HepG2 (cell line): Measurements from ENCODE around the gene SMIM22. TPM values are rescaled to one million over a fixed set of nuclear protein-coding genes. Genes with fewer than 3 reads are reported as not detected.

Source experiments
- GZF1 ChIP-seq: sonication (generic); formaldehyde crosslinking; IDR thresholded peaks from 2 replicates; pipeline ENCODE4 v1.5.1; 2020; ENCODE audit warnings: mild to moderate bottlenecking, missing genetic modification reagents
- KDM3A ChIP-seq: IDR thresholded peaks from 2 replicates; pipeline ENCODE4 v1.6.1; 2018; ENCODE audit warnings: low read depth, missing compliant biosample characterization
- MED1 ChIP-seq: sonication (generic); formaldehyde crosslinking; IDR thresholded peaks from 2 replicates; pipeline ENCODE4 v1.4.0; 2020; ENCODE audit warnings: missing genetic modification reagents
- NR2F2 ChIP-seq: IDR thresholded peaks from 2 replicates; pipeline ENCODE4 v1.6.1; 2012; ENCODE audit warnings: low read depth, inconsistent platforms, borderline replicate concordance
- PTBP1 ChIP-seq: fragments of 200-400 bp; formaldehyde crosslinking; IDR thresholded peaks from 2 replicates; pipeline ENCODE4 v1.6.1; 2018; ENCODE audit warnings: low read length, low read depth; ENCODE audit not compliant: poor library complexity, severe bottlenecking
- RNF2 ChIP-seq: fragments of 450-650 bp; conservative IDR thresholded peaks from 2 replicates; pipeline ENCODE4 v1.6.1; 2016; ENCODE audit warnings: low read depth
- TAF15 ChIP-seq: fragments of 200-400 bp; formaldehyde crosslinking; IDR thresholded peaks from one replicate; pipeline ENCODE4 v1.6.1; 2018; ENCODE audit warnings: mild to moderate bottlenecking, low read depth, low read length; ENCODE audit not compliant: poor library complexity, severe bottlenecking
- ZC3H4 ChIP-seq: sonication (generic); formaldehyde crosslinking; IDR thresholded peaks from 2 replicates; pipeline ENCODE4 v1.4.0; 2020; ENCODE audit warnings: missing genetic modification reagents, borderline replicate concordance
- ZNF251 ChIP-seq: sonication (generic); formaldehyde crosslinking; IDR thresholded peaks from 2 replicates; pipeline ENCODE4 v1.9.0; 2021; ENCODE audit warnings: mild to moderate bottlenecking, missing genetic modification reagents
- ZNF329 ChIP-seq: sonication (generic); formaldehyde crosslinking; IDR thresholded peaks from 2 replicates; pipeline ENCODE4 v1.9.0; 2021; ENCODE audit warnings: low read depth, mild to moderate bottlenecking, missing genetic modification reagents
- ZNF558 ChIP-seq: sonication (generic); formaldehyde crosslinking; IDR thresholded peaks from 2 replicates; pipeline ENCODE4 v1.9.0; 2022; ENCODE audit warnings: mild to moderate bottlenecking, missing genetic modification reagents, borderline replicate concordance
- ZNF569 ChIP-seq: sonication (generic); formaldehyde crosslinking; IDR thresholded peaks from 2 replicates; pipeline ENCODE4 v1.5.0; 2020; ENCODE audit warnings: mild to moderate bottlenecking, missing genetic modification reagents, moderate library complexity, borderline replicate concordance
- ZNF672 ChIP-seq: sonication (generic); formaldehyde crosslinking; IDR thresholded peaks from 2 replicates; pipeline ENCODE4 v1.8.1; 2022; ENCODE audit warnings: missing genetic modification reagents
- ZSCAN20 ChIP-seq: sonication (generic); formaldehyde crosslinking; IDR thresholded peaks from 2 replicates; pipeline ENCODE4 v1.4.0; 2020; ENCODE audit warnings: missing genetic modification reagents, mild to moderate bottlenecking, borderline replicate concordance
- polyA plus RNA-seq, 8 experiments: library from polyadenylated mRNA; depleted of rRNA in 3 of 8; stranded (reverse) in 7 of 8; unstranded in 1 of 8; fragments of >200 nt; fragmentation: Illumina TruSeq in 4 of 8; extraction: Trizol in 4 of 8; gene quantifications; 2 replicates each; pipeline versions ENCODE4 v1.2.1 to v1.2.3, GENCODE V29; 2011 to 2016; ENCODE audit warnings: low read depth in 4 of 8, missing spikeins in 1 of 8, mixed read lengths in 1 of 8; ENCODE audit not compliant: insufficient read depth in 1 of 8
- total RNA-seq, 5 experiments: library from RNA; depleted of rRNA; stranded (reverse); fragments of >200 nt; fragmentation: Illumina TruSeq; extraction: Trizol; gene quantifications; 2 replicates each; pipeline ENCODE4 v1.2.3, GENCODE V29; 2016; ENCODE audit warnings: low read depth in 1 of 5
- TF ChIP-seq, protein P1 (sequence below): sonication (generic); formaldehyde crosslinking; IDR thresholded peaks from 2 replicates; pipeline ENCODE4 v1.5.0; 2020; ENCODE audit warnings: missing genetic modification reagents
- TF ChIP-seq, protein P2 (sequence below): sonication (generic); formaldehyde crosslinking; IDR thresholded peaks from 2 replicates; pipeline ENCODE4 v1.9.0; 2022; ENCODE audit warnings: low read depth, missing genetic modification reagents
- TF ChIP-seq, protein P3 (sequence below): conservative IDR thresholded peaks from 2 replicates; pipeline ENCODE4 v1.6.1; 2018; ENCODE audit warnings: missing genetic modification reagents
- TF ChIP-seq, protein P4 (sequence below): sonication (generic); formaldehyde crosslinking; IDR thresholded peaks from 2 replicates; pipeline ENCODE4 v1.5.0; 2020; ENCODE audit warnings: missing genetic modification reagents
- TF ChIP-seq, protein P5 (sequence below): sonication (generic); formaldehyde crosslinking; IDR thresholded peaks from 2 replicates; pipeline ENCODE4 v1.9.0; 2021; ENCODE audit warnings: missing genetic modification reagents, mild to moderate bottlenecking, borderline replicate concordance

The SMIM22 gene
- total and polyA plus RNA-seq, 2 of the 13 experiments (the other 11 are each of a cell fraction or from before 2014, with no cell fraction given) = not detected

DNA sequence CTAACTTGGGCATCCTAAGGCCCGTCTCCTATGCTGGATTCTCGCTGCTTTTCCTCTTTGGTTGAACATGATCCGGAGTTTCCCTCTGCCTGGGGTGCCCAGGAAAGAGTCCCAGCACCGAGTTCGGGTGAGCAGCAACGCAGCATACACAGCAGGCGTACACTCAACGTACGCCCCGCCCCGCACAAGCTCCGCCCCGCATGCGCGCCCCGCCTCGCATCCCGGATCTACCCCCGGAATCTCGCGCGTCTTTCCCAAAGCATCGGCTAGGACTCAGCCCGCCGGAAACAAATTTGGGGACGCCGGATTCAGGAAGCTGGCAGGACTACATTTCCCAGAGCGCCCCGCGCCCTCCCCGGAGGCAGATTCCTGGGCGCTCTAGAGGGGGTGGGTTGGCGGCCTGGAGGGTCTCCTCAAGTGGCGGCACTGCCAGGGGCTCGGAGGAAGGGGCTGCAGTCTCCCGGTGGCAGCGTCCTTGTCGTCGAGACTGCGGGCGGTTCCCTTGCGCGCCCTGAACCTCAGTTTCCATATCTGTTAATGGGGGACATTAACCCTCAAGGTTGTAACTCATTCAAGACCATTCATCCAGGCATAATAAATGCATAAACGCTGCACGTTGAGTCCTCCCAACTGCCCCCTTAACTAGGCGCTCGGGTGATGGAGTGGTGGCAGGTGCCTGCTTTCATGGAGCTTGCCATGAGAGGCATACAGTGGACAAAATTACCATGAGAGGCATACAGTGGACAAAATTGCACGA lies 26.4 kb upstream of the SMIM22 start (continued):
- TF ChIP-seq, protein P1, sequence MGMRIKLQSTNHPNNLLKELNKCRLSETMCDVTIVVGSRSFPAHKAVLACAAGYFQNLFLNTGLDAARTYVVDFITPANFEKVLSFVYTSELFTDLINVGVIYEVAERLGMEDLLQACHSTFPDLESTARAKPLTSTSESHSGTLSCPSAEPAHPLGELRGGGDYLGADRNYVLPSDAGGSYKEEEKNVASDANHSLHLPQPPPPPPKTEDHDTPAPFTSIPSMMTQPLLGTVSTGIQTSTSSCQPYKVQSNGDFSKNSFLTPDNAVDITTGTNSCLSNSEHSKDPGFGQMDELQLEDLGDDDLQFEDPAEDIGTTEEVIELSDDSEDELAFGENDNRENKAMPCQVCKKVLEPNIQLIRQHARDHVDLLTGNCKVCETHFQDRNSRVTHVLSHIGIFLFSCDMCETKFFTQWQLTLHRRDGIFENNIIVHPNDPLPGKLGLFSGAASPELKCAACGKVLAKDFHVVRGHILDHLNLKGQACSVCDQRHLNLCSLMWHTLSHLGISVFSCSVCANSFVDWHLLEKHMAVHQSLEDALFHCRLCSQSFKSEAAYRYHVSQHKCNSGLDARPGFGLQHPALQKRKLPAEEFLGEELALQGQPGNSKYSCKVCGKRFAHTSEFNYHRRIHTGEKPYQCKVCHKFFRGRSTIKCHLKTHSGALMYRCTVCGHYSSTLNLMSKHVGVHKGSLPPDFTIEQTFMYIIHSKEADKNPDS = no peak
- TF ChIP-seq PTBP1 (peak; percentile 90), NR2F2 (no peak), ZNF251 (CRISPR knock-in tag) (no peak), KDM3A (no peak), GZF1 (CRISPR knock-in tag) (no peak), TAF15 (no peak), ZNF329 (no peak), ZSCAN20 (CRISPR knock-in tag) (no peak), MED1 (CRISPR knock-in tag) (peak; percentile 70; the same call in 1 of the 2 replicates), RNF2 (no peak), ZC3H4 (CRISPR knock-in tag) (no peak), ZNF569 (no peak), ZNF672 (no peak), ZNF558 (no peak)
- TF ChIP-seq, protein P2, sequence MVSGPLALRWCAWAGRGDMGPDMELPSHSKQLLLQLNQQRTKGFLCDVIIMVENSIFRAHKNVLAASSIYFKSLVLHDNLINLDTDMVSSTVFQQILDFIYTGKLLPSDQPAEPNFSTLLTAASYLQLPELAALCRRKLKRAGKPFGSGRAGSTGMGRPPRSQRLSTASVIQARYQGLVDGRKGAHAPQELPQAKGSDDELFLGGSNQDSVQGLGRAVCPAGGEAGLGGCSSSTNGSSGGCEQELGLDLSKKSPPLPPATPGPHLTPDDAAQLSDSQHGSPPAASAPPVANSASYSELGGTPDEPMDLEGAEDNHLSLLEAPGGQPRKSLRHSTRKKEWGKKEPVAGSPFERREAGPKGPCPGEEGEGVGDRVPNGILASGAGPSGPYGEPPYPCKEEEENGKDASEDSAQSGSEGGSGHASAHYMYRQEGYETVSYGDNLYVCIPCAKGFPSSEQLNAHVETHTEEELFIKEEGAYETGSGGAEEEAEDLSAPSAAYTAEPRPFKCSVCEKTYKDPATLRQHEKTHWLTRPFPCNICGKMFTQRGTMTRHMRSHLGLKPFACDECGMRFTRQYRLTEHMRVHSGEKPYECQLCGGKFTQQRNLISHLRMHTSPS (CRISPR knock-in tag) = no peak
- TF ChIP-seq, protein P3, sequence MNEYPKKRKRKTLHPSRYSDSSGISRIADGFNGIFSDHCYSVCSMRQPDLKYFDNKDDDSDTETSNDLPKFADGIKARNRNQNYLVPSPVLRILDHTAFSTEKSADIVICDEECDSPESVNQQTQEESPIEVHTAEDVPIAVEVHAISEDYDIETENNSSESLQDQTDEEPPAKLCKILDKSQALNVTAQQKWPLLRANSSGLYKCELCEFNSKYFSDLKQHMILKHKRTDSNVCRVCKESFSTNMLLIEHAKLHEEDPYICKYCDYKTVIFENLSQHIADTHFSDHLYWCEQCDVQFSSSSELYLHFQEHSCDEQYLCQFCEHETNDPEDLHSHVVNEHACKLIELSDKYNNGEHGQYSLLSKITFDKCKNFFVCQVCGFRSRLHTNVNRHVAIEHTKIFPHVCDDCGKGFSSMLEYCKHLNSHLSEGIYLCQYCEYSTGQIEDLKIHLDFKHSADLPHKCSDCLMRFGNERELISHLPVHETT (CRISPR knock-in tag) = no peak; the same call in 1 of the 2 replicates
- TF ChIP-seq, protein P4, sequence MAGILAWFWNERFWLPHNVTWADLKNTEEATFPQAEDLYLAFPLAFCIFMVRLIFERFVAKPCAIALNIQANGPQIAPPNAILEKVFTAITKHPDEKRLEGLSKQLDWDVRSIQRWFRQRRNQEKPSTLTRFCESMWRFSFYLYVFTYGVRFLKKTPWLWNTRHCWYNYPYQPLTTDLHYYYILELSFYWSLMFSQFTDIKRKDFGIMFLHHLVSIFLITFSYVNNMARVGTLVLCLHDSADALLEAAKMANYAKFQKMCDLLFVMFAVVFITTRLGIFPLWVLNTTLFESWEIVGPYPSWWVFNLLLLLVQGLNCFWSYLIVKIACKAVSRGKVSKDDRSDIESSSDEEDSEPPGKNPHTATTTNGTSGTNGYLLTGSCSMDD (CRISPR knock-in tag) = no peak
- TF ChIP-seq, protein P5, sequence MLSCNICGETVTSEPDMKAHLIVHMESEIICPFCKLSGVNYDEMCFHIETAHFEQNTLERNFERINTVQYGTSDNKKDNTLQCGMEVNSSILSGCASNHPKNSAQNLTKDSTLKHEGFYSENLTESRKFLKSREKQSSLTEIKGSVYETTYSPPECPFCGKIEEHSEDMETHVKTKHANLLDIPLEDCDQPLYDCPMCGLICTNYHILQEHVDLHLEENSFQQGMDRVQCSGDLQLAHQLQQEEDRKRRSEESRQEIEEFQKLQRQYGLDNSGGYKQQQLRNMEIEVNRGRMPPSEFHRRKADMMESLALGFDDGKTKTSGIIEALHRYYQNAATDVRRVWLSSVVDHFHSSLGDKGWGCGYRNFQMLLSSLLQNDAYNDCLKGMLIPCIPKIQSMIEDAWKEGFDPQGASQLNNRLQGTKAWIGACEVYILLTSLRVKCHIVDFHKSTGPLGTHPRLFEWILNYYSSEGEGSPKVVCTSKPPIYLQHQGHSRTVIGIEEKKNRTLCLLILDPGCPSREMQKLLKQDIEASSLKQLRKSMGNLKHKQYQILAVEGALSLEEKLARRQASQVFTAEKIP (CRISPR knock-in tag) = no peak
